H1 (cell line): ENCODE results near the gene PLEKHG4.

Source experiments
- EP300 ChIP-seq, 2 experiments: IDR thresholded peaks; 1 replicate in 1 of 2; 2 replicates in 1 of 2; pipeline ENCODE4 v1.6.1; 2011 to 2012; ENCODE audit warnings: low read depth in 2 of 2, low read length in 2 of 2, mild to moderate bottlenecking in 2 of 2, borderline replicate concordance in 1 of 2, inconsistent platforms in 1 of 2, moderate library complexity in 1 of 2
- EZH2 ChIP-seq: fragments of 200-600 bp; sonication (generic); IDR thresholded peaks from 2 replicates; pipeline ENCODE4 v1.7.1; 2012; ENCODE audit warnings: low read depth, mild to moderate bottlenecking, moderate library complexity, low read length, inconsistent platforms; ENCODE audit not compliant: severe bottlenecking
- KDM1A ChIP-seq: fragments of 200-600, 300-600 bp; sonication (generic); IDR thresholded peaks from 2 replicates; pipeline ENCODE4 v1.7.1; 2016; ENCODE audit warnings: mild to moderate bottlenecking, low read length, borderline replicate concordance
- POLR2AphosphoS5 ChIP-seq: IDR thresholded peaks from 2 replicates; pipeline ENCODE4 v1.6.1; 2011; ENCODE audit warnings: low read depth, low read length
- RAD21 ChIP-seq, 2 experiments: IDR thresholded peaks in 1 of 2; conservative IDR thresholded peaks in 1 of 2; 2 replicates each; pipeline ENCODE4 v1.6.1; 2011; ENCODE audit warnings: low read depth in 2 of 2, low read length in 2 of 2, improper control_type of control experiment in 1 of 2, inconsistent platforms in 1 of 2, mild to moderate bottlenecking in 1 of 2, moderate library complexity in 1 of 2
- ZNF274 ChIP-seq: IDR thresholded peaks from 2 replicates; pipeline ENCODE4 v1.7.0; 2012; ENCODE audit warnings: low read length, borderline replicate concordance; ENCODE audit errors: extremely low read depth
- TF ChIP-seq, protein P1 (sequence below), 3 experiments: IDR thresholded peaks; 1 replicate in 2 of 3; 2 replicates in 1 of 3; pipeline versions ENCODE4 v1.5.1 to v1.6.1; 2011; ENCODE audit warnings: low read length in 3 of 3, mild to moderate bottlenecking in 3 of 3, inconsistent platforms in 2 of 3, low read depth in 1 of 3, moderate library complexity in 1 of 3; ENCODE audit not compliant: insufficient read depth in 1 of 3; ENCODE audit errors: control extremely low read depth in 1 of 3

DNA sequence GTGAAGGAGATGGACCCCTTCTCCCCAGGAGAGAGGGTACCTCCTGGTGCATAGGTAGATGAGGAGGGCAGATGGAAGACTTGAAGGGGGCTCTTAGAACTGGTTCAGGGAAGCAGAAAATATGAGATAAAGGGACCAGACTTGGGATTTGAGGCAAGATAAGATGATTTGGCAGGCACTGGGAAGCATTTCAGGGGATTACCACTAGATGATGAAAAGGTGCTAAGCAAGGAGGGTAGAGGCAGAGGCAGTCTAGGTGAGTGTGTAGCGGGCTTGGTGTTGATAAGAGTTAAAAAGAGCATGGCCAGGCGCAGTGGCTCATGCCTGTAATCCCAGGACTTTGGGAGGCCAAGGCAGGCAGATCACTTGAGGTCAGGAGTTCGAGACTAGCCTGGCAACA lies 16.1 kb upstream of the PLEKHG4 start:
- TF ChIP-seq, protein P1, sequence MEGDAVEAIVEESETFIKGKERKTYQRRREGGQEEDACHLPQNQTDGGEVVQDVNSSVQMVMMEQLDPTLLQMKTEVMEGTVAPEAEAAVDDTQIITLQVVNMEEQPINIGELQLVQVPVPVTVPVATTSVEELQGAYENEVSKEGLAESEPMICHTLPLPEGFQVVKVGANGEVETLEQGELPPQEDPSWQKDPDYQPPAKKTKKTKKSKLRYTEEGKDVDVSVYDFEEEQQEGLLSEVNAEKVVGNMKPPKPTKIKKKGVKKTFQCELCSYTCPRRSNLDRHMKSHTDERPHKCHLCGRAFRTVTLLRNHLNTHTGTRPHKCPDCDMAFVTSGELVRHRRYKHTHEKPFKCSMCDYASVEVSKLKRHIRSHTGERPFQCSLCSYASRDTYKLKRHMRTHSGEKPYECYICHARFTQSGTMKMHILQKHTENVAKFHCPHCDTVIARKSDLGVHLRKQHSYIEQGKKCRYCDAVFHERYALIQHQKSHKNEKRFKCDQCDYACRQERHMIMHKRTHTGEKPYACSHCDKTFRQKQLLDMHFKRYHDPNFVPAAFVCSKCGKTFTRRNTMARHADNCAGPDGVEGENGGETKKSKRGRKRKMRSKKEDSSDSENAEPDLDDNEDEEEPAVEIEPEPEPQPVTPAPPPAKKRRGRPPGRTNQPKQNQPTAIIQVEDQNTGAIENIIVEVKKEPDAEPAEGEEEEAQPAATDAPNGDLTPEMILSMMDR (IDR thresholded peaks at IDR 0.05; ENCODE audit: control extremely low read depth in 1 of 3, insufficient read depth in 1 of 3, low read depth in 1 of 3, low read length in 3 of 3), result no peak
- TF ChIP-seq RAD21 (IDR thresholded peaks at IDR 0.05 in 1 of 2, conservative IDR thresholded peaks at IDR 0.05 in 1 of 2; ENCODE audit: low read depth in 2 of 2, low read length in 2 of 2) (no peak), EZH2 (no peak), POLR2AphosphoS5 (no peak), ZNF274 (no peak), KDM1A (no peak), EP300 (IDR thresholded peaks at IDR 0.05; ENCODE audit: borderline replicate concordance in 1 of 2, low read depth in 2 of 2, low read length in 2 of 2) (no peak)
